HG02798 (cell line): ENCODE results near the gene CRYM.
A peak's percentile ranks its signal among the peaks of the same experiment; 100 is the strongest.
"Not testable (repeated sequence)": the region's sequence is repeated elsewhere in the genome, so short reads cannot be mapped to it uniquely, and the experiment has no call there.

Source experiments
- ATAC-seq: cut with Tn5 transposase; IDR thresholded peaks from one replicate; pipeline ENCODE4 v1.9.1; 2021; ENCODE audit warnings: mild to moderate bottlenecking; ENCODE audit not compliant: unreplicated experiment, poor library complexity

CRYM gene

DNA sequence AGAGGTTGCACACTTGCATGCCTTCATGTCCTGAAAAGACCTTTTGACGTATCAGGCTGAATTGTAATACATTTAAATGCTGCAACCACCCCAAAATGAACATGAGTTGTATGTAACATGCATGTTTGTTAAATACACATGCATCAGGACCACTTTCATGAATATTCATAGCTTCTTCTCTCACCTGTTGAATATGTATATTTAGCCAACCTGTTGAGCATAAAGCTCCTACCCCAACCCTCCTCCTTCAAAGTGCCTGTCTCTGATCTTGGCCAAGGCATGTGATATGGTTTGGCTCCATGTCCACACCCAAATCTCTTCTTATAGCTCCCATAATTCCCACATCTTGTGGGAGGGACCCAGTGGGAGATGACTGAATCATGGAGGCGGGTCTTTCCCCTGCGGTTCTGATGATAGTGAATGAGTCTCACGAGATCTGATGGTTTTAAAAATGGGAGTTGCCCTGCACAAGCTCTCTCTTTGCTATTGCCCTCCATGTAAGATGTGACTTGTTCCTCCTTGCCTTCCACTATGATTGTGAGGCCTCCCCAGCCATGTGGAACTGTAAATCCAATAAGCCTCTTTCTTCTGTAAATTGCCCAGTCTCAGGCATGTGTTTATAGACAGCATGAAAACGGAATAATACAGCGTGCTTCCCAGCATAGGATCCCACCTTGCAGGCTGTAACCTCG is 3.8 kb upstream of the CRYM start:
- no peak for ATAC-seq

GRCh38 chr16:21279501-21279900 is 1.4 kb upstream of the CRYM start:
- no peak for ATAC-seq

- no peak for ATAC-seq
Observed at GRCh38 chr16:21277045-21277926, 804 bp downstream of the CRYM start.

- no peak for ATAC-seq
Observed at GRCh38 chr16:21276090-21276489, 2.0 kb downstream of the CRYM start.

GRCh38 chr16:21275529-21275928 is 2.6 kb downstream of the CRYM start:
- no peak for ATAC-seq

- peak; percentile 35 for ATAC-seq
Observed at GRCh38 chr16:21274172-21274726, 3.8 kb downstream of the CRYM start.

GRCh38 chr16:21272763-21273162 is 5.3 kb downstream of the CRYM start:
- not testable (repeated sequence) for ATAC-seq

DNA sequence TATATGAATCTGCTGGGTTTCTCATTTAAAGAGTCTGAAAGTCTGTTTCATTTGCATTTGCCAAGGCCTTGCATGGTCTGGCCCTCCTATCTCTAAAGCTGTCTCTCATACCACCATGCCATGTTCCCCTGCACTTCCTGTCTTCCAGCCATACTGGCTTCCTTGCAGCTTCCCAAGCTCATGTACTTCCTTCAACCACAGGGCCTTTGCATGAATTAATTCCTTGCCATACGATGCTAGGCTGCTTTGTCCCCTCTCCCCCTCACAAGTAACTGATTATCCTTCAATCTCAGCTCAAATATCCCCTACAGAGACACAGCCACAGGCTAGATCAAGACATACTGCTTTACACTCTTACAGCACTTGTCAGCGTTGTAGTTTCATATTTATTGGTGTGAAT is 5.8 kb downstream of the CRYM start:
- no peak for ATAC-seq

GRCh38 chr16:21268236-21268635 is 9.9 kb downstream of the CRYM start:
- no peak for ATAC-seq

- ATAC-seq = no peak
Observed at GRCh38 chr16:21267298-21267697, 10.8 kb downstream of the CRYM start.

- ATAC-seq = no peak
Observed at GRCh38 chr16:21265104-21265837, 12.8 kb downstream of the CRYM start.

- no peak for ATAC-seq
Observed at GRCh38 chr16:21264571-21265036, 13.5 kb downstream of the CRYM start.

DNA sequence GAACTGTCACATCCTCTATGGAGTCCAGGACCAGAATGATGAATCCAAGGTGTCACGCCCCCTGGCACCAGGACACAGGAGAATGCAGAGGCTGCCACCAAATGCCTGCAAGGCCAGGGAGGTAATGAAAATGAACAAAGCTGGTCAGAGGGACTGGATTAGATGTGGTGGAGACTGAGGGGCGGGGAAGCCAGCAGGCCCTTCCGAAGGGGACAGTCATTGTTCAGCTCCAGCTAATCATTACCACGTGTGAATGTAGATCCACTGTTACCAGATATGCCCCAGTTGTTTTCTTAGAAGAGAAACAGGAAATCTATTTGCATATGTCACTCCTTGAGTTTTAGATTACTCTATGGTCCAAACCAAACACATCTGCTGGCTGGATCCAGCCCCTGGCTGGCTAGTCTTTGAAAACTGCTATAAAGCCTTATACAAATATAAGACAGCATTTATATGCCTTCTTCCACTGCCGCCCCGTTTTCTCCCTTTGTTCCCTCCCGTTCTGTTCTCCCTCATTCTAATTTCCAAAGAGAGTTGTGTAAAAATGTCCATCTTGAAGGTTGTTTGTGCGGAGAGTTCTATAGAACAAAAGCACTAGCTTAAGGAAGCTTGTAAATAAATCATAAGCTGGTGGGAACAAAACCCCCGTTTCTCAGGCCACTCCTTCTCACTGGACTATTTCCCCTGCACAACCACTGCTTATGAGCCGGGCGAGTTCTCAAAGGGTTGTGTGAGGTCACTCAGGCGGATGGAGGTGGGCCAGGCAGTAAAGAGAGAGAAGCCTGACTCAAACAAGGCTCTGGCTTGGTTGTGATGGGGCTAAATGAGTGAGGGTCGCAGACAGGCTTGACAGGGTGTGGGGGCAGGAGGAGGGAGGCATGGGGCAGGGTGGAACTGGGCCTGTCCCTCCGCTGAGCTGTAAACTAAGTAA is 14.2 kb downstream of the CRYM start:
- peak; percentile 72 for ATAC-seq

DNA sequence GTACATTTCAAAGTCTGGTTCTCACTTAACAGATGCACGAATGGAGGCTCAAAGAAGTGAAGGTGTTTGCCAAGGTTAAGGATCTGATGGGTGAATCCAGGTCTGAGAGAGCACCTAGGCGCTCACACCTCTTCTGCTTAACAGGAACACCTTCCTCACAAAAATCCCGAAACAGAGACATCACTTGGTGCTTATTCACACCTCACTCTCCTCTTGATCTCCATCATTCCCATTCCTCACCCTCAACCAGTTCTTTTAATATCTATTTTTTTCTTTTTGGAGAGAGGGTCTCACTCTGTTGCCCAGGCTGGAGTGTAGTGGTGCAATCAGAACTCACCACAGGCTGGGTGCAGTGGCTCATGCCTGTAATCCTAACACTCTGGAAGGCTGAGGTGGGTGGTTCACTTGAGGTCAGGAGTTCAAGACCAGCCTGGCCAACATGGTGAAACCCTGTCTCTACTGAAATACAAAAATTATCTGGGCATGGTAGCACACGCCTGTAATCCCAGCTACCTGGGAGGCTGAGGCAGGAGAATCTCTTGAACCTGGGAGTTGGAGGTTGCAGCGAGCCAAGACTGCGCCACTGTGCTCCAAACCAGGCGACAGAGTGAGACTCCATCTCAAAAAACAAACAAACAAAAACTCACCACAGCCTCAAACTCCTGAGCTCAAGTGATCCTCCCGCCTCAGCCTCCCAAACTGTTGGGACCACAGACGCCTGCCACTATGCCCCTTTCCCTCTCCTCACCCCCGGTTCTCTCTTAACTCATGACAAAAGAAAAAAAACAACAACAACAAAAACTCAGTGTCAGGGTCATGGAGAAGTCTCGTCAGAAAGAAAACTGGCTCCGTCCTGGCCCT is 15.1 kb downstream of the CRYM start:
- no peak for ATAC-seq

- ATAC-seq = no peak
Observed at GRCh38 chr16:21260870-21261791, 17.0 kb downstream of the CRYM start.

GRCh38 chr16:21257284-21257683 is 20.8 kb downstream of the CRYM start:
- no peak for ATAC-seq

GRCh38 chr16:21256636-21257035 is 21.5 kb downstream of the CRYM start:
- no peak for ATAC-seq

DNA sequence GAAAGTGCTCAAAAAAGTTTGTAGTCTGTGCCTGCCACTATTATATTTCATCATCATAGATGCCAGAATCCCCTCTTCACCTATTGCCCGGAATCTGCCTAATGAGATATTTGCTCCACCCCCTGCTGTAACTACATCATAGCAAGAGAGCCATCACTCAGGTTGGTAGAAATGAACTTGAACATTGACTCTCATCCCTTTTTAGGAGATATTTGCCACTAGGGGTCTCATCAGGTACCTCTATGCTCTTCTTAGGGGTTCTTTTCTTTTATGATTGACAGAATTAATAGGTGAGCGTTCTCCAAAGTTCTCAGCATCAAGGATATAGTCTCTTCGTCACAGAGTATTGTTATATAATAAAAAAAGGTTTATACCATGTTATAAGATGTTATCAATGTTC is 24.6 kb downstream of the CRYM start:
- no peak for ATAC-seq
